OCI-LY7 (cell line): Measurements from ENCODE around the gene DHRS9.

ENCODE experiments used
- EZH2phosphoT487 ChIP-seq: fragments of 200-600 bp; sonication (generic); IDR thresholded peaks from 2 replicates; pipeline ENCODE4 v1.6.1; 2018; ENCODE audit warnings: low read depth, borderline replicate concordance, mild to moderate bottlenecking, mixed run types, antibody characterized with exemption, low read length, moderate library complexity, mixed read lengths
- TF ChIP-seq, protein P1 (sequence below): fragments of 200-600 bp; sonication (generic); conservative IDR thresholded peaks from 2 replicates; pipeline ENCODE4 v1.5.1; 2014; ENCODE audit warnings: mild to moderate bottlenecking, antibody characterized with exemption, low read length, moderate library complexity, mixed read lengths

DNA sequence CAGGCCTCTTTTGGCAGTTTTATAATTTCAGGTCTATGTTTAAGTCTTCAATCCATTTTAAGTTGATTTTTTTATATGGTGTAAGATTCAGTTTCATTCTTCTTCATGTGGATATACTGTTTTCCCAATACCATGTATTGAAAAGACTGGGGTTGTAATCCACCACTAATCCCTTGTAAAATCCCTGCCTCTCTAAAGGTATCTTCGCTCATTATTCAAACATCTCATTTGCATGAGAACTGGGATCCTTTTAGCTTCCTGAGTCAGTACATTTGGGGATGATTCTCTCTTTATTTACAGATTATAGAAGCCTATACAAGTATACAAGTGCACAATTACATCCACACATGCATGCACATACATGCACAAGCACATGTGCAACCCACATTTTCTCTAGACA, 25.3 kb downstream of the DHRS9 start:
- TF ChIP-seq, protein P1, sequence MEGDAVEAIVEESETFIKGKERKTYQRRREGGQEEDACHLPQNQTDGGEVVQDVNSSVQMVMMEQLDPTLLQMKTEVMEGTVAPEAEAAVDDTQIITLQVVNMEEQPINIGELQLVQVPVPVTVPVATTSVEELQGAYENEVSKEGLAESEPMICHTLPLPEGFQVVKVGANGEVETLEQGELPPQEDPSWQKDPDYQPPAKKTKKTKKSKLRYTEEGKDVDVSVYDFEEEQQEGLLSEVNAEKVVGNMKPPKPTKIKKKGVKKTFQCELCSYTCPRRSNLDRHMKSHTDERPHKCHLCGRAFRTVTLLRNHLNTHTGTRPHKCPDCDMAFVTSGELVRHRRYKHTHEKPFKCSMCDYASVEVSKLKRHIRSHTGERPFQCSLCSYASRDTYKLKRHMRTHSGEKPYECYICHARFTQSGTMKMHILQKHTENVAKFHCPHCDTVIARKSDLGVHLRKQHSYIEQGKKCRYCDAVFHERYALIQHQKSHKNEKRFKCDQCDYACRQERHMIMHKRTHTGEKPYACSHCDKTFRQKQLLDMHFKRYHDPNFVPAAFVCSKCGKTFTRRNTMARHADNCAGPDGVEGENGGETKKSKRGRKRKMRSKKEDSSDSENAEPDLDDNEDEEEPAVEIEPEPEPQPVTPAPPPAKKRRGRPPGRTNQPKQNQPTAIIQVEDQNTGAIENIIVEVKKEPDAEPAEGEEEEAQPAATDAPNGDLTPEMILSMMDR = no peak
- no peak for TF ChIP-seq EZH2phosphoT487
